GM15510 (cell line): ENCODE measurements around the gene KCNJ14.

Experiments
- POLR2A ChIP-seq: IDR thresholded peaks from 3 replicates; pipeline ENCODE4 v1.6.1; 2011; ENCODE audit warnings: borderline replicate concordance; ENCODE audit not compliant: insufficient read length; ENCODE audit errors: extremely low read depth

The KCNJ14 gene

GRCh38 chr19:48455171-48455907 lies at the start of gene KCNJ14:
KCNJ14 (plus strand) TSS chr19:48455574; CDS start chr19:48461725, 6,151 bp downstream.
- no peak for TF ChIP-seq POLR2A

- no peak for TF ChIP-seq POLR2A
Observed at GRCh38 chr19:48405850-48406249, 49.5 kb upstream of the KCNJ14 start.

- no peak for TF ChIP-seq POLR2A
Observed at GRCh38 chr19:48413879-48414587, 41.3 kb upstream of the KCNJ14 start.

GRCh38 chr19:48415395-48415794 lies 40.0 kb upstream of the KCNJ14 start:
- TF ChIP-seq POLR2A = no peak

- no peak for TF ChIP-seq POLR2A
Observed at GRCh38 chr19:48415806-48416221, 39.6 kb upstream of the KCNJ14 start.

GRCh38 chr19:48417421-48417820 lies 38.0 kb upstream of the KCNJ14 start:
- no peak for TF ChIP-seq POLR2A

GRCh38 chr19:48418317-48419064 lies 36.9 kb upstream of the KCNJ14 start:
- TF ChIP-seq POLR2A = no peak

- no peak for TF ChIP-seq POLR2A
Observed at GRCh38 chr19:48419158-48419920, 36.0 kb upstream of the KCNJ14 start.

GRCh38 chr19:48421548-48421947 lies 33.8 kb upstream of the KCNJ14 start:
- TF ChIP-seq POLR2A = no peak

- TF ChIP-seq POLR2A = no peak
Observed at GRCh38 chr19:48424694-48425219, 30.6 kb upstream of the KCNJ14 start.

GRCh38 chr19:48428670-48429069 lies 26.7 kb upstream of the KCNJ14 start:
- TF ChIP-seq POLR2A = no peak

GRCh38 chr19:48433337-48433736 lies 22.0 kb upstream of the KCNJ14 start:
- no peak for TF ChIP-seq POLR2A

GRCh38 chr19:48436586-48436985 lies 18.8 kb upstream of the KCNJ14 start:
- TF ChIP-seq POLR2A = no peak

GRCh38 chr19:48441360-48442050 lies 13.9 kb upstream of the KCNJ14 start:
- no peak for TF ChIP-seq POLR2A
